PFSK-1 (cell line): Measurements from ENCODE around the gene SUPT3H.

ENCODE experiments used
- FOXP2 ChIP-seq: optimal IDR thresholded peaks from 2 replicates; pipeline ENCODE3; 2011; ENCODE audit warnings: borderline replicate concordance, control low read depth, inconsistent platforms; ENCODE audit not compliant: insufficient read depth; ENCODE audit errors: extremely low read length, extremely low read depth
- POLR2AphosphoS5 ChIP-seq: IDR thresholded peaks from 2 replicates; pipeline ENCODE4 v1.6.1; 2012; ENCODE audit warnings: low read depth, mild to moderate bottlenecking, control low read depth, low read length, moderate library complexity
- SIN3A ChIP-seq: IDR thresholded peaks from 2 replicates; pipeline ENCODE4 v1.6.1; 2012; ENCODE audit warnings: mild to moderate bottlenecking, low read length, moderate library complexity, borderline replicate concordance; ENCODE audit not compliant: insufficient read depth
- TAF1 ChIP-seq: IDR thresholded peaks from 2 replicates; pipeline ENCODE4 v1.6.1; 2012; ENCODE audit warnings: low read length, control low read depth, borderline replicate concordance; ENCODE audit not compliant: insufficient read depth
- TF ChIP-seq, protein P1 (sequence below), 2 experiments: IDR thresholded peaks; 2 replicates each; pipeline versions ENCODE4 v1.6.1 to v1.8.0; 2011 to 2012; ENCODE audit warnings: low read depth in 2 of 2, low read length in 2 of 2, control low read depth in 1 of 2, inconsistent platforms in 1 of 2, mild to moderate bottlenecking in 1 of 2, moderate library complexity in 1 of 2; ENCODE audit not compliant: insufficient read depth in 1 of 2

Gene SUPT3H

DNA sequence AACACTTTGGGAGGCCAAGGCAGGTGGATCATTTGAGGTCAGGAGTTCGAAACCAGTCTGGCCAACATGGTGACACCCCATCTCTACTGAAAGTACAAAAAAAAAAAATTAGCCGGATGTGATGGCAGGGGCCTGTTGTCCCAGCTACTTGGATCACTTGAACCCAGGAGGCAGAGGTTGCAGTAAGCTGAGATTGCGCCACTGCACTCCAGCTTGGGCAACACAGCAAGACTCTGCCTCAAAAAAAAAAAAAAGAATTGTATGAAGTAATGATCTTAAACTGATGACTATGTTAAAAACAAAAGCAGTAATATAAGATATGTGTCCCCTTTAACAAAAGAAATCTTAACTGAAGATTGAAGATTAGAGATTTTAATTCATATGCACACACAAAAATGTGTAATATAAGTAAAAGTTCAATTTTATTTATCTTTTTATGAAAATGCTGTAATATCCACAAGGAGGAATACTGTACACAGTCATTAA, 78.6 kb downstream of the SUPT3H start:
- TF ChIP-seq FOXP2 (no peak), TAF1 (no peak), SIN3A (no peak), POLR2AphosphoS5 (no peak)
- TF ChIP-seq, protein P1, sequence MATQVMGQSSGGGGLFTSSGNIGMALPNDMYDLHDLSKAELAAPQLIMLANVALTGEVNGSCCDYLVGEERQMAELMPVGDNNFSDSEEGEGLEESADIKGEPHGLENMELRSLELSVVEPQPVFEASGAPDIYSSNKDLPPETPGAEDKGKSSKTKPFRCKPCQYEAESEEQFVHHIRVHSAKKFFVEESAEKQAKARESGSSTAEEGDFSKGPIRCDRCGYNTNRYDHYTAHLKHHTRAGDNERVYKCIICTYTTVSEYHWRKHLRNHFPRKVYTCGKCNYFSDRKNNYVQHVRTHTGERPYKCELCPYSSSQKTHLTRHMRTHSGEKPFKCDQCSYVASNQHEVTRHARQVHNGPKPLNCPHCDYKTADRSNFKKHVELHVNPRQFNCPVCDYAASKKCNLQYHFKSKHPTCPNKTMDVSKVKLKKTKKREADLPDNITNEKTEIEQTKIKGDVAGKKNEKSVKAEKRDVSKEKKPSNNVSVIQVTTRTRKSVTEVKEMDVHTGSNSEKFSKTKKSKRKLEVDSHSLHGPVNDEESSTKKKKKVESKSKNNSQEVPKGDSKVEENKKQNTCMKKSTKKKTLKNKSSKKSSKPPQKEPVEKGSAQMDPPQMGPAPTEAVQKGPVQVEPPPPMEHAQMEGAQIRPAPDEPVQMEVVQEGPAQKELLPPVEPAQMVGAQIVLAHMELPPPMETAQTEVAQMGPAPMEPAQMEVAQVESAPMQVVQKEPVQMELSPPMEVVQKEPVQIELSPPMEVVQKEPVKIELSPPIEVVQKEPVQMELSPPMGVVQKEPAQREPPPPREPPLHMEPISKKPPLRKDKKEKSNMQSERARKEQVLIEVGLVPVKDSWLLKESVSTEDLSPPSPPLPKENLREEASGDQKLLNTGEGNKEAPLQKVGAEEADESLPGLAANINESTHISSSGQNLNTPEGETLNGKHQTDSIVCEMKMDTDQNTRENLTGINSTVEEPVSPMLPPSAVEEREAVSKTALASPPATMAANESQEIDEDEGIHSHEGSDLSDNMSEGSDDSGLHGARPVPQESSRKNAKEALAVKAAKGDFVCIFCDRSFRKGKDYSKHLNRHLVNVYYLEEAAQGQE (IDR thresholded peaks at IDR 0.05; ENCODE audit: insufficient read depth in 1 of 2, low read depth in 2 of 2, low read length in 2 of 2) = no peak

DNA sequence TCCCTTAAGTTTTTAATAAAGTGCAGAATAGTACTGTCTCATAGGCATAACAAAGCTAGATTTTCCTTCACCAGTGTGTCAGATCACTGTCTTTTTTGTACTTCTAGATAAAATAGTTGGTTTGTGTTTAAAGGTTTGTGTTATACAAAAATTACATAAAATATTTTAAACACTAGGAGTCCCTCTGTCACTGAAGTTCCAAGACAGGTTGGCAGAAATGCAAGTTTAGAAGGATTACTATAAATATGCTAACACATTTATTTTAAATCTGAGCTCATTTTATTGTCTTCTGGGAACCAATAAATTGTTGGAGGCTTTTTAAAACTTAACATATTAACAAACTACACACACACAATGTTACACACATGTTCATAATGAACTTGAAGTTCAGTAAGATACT, 80.4 kb downstream of the SUPT3H start:
- TF ChIP-seq FOXP2 (no peak), SIN3A (no peak), TAF1 (no peak), POLR2AphosphoS5 (no peak)
- TF ChIP-seq, protein P1 (IDR thresholded peaks at IDR 0.05; ENCODE audit: insufficient read depth in 1 of 2, low read depth in 2 of 2, low read length in 2 of 2) = no peak

DNA sequence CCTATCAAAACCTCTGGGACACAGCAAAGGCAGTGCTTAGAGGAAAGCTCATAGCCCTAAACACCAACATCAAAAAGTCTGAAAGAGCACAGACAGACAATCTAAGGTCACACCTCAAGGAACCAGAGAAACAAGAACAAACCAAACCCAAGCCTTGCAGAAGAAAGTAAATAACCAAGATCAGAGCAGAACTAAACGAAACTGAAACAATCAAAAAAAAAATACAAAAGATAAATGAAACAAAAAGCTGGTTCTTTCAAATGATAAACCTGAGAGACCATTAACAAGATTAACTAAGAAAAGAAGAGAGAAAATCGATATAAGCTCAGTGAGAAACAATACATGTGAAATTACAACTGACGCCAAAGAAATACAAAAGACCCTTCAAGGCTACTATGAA, 84.4 kb downstream of the SUPT3H start:
- TF ChIP-seq SIN3A = no peak

DNA sequence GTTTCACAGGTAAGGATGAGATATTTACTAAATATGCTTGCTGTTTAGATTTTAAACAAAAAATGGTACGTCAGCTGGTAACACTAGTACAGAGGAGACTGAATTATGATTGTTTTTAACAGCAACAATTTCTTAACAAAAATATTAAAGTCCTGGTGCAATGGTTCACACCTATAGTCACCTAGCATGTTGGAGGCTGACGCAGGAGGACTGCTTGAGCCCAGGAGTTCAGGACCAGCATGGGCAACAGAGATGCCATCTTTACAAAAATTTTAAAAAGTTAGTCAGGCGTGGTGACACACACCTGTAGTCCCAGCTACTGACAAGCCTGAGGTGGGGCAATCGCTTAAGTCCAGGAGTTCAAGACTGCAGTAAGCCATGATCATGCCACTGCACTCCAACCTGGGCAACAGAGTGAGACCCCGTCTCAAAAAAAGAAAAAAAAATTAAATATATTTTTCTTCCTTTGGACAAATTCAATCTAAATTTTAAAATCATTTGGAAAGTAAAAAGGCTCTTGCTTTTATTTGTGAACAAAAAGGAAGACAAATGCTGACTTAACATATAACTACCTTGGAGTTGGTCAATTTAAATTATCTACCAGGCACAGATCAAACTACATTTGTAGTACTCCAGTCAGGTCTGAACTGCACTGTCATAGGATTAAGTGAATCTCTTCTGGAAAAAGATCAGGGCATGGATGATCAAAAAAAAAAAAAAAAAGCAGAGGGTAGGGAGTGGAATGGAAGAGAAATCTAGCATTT, 87.8 kb downstream of the SUPT3H start:
- TF ChIP-seq POLR2AphosphoS5 (no peak), FOXP2 (no peak), TAF1 (no peak), SIN3A (no peak)
- TF ChIP-seq, protein P1 (IDR thresholded peaks at IDR 0.05; ENCODE audit: insufficient read depth in 1 of 2, low read depth in 2 of 2, low read length in 2 of 2) = no peak

DNA sequence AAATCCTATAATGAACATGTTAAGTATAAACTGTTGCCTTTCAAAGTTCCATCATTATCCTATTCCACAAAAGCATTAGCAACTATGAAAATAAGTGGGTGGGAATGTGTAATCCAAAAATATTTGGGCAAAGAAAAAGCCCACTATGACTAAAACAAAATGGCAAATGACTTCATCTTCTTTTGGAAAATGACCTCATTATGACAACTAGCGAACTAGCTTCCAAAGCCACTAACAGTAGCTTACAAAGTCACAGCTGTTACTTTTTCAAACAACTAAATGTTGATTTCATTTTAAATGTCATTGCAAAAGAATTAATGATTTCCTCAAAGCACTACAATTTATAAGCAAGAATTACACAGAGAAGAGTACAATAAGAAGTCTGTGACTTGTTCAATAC, 99.4 kb downstream of the SUPT3H start:
- TF ChIP-seq TAF1 (no peak), SIN3A (no peak), FOXP2 (no peak), POLR2AphosphoS5 (no peak)
- TF ChIP-seq, protein P1 (IDR thresholded peaks at IDR 0.05; ENCODE audit: insufficient read depth in 1 of 2, low read depth in 2 of 2, low read length in 2 of 2) = no peak
